GM20000 (cell line): Measurements from ENCODE around the gene PPP2R5C.

ENCODE experiments used
- DNase-seq: peaks from one replicate; pipeline ENCODE4 v3.0.0; 2012; ENCODE audit warnings: low spot score
- TF ChIP-seq, protein P1 (sequence below): IDR thresholded peaks from 2 replicates; pipeline ENCODE4 v1.5.1; 2012; ENCODE audit warnings: mild to moderate bottlenecking, control low read depth; ENCODE audit errors: extremely low read depth, missing control alignments

The PPP2R5C gene

DNA sequence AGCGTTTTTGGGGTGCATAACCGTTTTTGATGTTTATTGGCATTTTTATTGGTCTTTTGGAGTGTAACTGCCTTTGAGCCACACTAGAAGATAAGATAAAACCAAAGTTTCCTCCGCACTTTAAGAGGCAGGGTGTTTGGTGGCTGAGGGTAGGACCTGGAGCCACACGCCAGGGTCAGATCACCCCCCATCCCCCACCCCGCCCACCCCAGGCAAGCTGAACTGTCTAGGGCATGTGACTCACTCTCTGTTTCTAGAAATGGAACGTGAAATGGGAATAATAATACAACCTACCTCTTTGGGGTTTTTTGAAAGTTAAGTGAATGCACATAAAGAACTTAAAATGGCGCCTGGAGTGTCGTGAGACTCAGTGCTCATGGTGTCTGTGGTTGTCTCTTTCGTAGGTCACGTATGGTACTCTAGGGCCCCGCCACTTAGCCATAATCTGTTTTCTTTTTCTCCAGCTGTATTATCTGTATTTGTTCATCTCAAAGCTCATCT is 56.0 kb downstream of the PPP2R5C start:
- TF ChIP-seq, protein P1, sequence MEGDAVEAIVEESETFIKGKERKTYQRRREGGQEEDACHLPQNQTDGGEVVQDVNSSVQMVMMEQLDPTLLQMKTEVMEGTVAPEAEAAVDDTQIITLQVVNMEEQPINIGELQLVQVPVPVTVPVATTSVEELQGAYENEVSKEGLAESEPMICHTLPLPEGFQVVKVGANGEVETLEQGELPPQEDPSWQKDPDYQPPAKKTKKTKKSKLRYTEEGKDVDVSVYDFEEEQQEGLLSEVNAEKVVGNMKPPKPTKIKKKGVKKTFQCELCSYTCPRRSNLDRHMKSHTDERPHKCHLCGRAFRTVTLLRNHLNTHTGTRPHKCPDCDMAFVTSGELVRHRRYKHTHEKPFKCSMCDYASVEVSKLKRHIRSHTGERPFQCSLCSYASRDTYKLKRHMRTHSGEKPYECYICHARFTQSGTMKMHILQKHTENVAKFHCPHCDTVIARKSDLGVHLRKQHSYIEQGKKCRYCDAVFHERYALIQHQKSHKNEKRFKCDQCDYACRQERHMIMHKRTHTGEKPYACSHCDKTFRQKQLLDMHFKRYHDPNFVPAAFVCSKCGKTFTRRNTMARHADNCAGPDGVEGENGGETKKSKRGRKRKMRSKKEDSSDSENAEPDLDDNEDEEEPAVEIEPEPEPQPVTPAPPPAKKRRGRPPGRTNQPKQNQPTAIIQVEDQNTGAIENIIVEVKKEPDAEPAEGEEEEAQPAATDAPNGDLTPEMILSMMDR, result no peak
- DNase-seq, result no peak

DNA sequence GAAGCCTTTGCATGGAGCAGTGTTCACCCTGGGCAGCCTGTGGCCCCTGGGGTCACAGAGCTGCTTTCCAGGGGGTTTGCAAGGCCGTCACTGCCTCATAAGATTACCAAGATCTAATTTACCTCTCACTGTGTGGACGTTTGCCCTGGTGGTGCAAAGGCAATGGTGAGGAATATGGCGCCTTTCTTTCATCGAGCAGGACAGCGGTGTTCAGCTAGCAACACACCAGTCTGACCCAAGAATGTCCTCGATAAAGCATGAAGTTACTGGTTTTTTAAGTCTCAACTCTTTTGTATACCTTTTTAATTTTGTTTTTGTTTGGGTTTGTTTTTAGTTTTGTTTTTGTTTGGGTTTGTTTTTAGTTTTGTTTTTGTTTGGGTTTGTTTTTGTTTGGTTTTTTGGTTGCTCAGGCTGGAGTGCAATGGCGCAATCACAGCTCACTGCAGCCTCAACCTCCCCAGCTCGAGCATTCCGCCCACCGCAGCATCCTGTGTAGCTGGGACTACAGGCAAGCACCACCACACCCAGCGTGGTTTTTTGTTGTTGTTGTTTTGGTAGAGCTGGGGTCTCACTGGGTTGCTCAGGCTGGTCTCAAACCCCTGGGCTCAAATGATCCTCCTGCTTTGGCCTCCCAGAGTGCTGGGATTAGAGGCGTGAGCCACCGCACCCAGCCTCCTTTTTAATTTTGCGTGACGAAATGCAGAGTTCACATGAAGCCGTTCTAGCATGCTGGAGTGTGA is 57.9 kb downstream of the PPP2R5C start:
- TF ChIP-seq, protein P1, result no peak
- DNase-seq, result no peak

- DNase-seq, result no peak
- TF ChIP-seq, protein P1, result no peak
Observed at GRCh38 chr14:101820283-101820798, 58.8 kb downstream of the PPP2R5C start.

- TF ChIP-seq, protein P1, result no peak
- no peak for DNase-seq
Observed at GRCh38 chr14:101821528-101821927, 60.0 kb downstream of the PPP2R5C start.

DNA sequence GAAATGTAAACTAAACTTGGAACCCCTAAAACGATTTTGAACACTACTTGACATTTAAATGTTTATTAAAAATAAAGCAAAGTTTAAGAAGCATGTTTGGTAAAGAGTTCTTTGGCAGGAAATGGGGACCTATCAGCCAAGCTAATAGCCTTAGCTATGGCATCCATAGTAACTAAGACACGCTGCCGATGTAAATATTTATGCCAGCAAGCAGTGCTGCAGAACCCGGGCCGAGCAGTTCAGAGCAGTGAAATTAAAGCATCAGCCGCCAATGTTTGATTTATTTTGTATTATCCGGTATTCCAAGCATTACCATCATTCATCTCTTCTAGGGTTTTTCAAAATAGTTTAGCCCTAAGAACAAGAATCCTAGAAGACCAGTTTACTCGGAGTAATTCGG is 61.6 kb downstream of the PPP2R5C start:
- TF ChIP-seq, protein P1, result no peak
- DNase-seq, result no peak

- TF ChIP-seq, protein P1, result no peak
- DNase-seq, result no peak
Observed at GRCh38 chr14:101823511-101824120, 62.1 kb downstream of the PPP2R5C start.

- no peak for DNase-seq
- TF ChIP-seq, protein P1, result no peak
Observed at GRCh38 chr14:101824339-101824727, 62.8 kb downstream of the PPP2R5C start.
